ENCODE results near the gene MEAK7. TPM values are rescaled to one million over a fixed set of nuclear protein-coding genes. Genes with fewer than 3 reads are reported as not detected.
"Not testable (repeated sequence)": the region's sequence is repeated elsewhere in the genome, so short reads cannot be mapped to it uniquely, and the experiment has no call there.

The MEAK7 gene
- total and polyA plus RNA-seq, 2 donors = 4.4 to 7.3 TPM

DNA sequence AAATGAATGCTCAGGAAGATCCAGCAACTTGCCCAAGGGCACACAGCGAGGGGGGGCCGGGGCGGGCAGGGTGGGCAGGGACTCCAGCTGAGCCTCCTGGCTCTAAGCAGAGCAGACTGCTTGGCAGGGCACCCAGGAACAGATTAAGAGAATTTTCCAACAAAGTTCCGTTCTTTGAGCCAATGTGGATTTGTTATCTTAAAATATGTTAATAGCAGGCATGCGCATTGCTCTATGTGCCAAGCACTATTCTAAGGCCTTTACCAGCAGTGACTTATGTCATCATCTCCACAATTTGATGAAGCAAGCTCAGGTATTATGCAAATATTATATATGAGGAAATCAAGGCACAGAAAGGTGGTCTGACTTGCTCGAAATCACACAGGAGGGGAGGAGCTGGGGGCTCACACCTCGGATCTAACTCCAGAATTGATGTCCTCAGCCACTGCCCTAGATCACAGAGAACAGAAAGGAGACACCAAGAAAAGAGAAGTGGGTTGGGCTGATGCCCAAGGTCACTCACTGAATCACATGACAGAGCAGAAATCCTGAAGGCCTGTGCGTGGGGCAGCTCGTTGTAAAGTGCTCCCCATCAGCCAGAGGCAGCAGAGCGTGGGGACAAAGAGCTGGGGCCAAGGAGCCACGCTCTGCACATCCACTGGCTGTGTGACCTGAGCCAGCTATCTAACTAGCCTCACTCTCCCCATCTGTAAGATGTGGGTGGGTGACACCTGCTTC is 23.2 kb upstream of the MEAK7 start:
- 91% methylated on average over 11 of the region's 11 CpGs for WGBS
- no peaks in the 10 kb centered on the region for H3K27me3 ChIP-seq (ENCODE audit: control insufficient read depth in 2 of 2, insufficient read depth in 1 of 2, low read length in 1 of 2)
- H3K36me3 ChIP-seq (ENCODE audit: control insufficient read depth in 2 of 2, insufficient read depth in 2 of 2, low read length in 1 of 2) = no peaks in the 10 kb centered on the region
- H3K9me3 ChIP-seq (ENCODE audit: control insufficient read depth in 2 of 2, insufficient read depth in 1 of 2, low read length in 1 of 2) = peaks cover 0 to 8% of the 10 kb centered on the region in 2 donors
- peaks cover 0 to 33% of the 10 kb centered on the region in 2 donors for H3K4me1 ChIP-seq (ENCODE audit: control insufficient read depth in 2 of 2, insufficient read depth in 2 of 2, low read length in 2 of 2)
- no peak overlapping the region for H3K4me3 ChIP-seq (ENCODE audit: low read length in 2 of 2)
- no peak for DNase-seq (ENCODE audit: low read depth in 6 of 9, low spot score in 9 of 9)
- no peak overlapping the region for H3K27ac ChIP-seq (ENCODE audit: low read depth in 1 of 2, low read length in 1 of 2)

DNA sequence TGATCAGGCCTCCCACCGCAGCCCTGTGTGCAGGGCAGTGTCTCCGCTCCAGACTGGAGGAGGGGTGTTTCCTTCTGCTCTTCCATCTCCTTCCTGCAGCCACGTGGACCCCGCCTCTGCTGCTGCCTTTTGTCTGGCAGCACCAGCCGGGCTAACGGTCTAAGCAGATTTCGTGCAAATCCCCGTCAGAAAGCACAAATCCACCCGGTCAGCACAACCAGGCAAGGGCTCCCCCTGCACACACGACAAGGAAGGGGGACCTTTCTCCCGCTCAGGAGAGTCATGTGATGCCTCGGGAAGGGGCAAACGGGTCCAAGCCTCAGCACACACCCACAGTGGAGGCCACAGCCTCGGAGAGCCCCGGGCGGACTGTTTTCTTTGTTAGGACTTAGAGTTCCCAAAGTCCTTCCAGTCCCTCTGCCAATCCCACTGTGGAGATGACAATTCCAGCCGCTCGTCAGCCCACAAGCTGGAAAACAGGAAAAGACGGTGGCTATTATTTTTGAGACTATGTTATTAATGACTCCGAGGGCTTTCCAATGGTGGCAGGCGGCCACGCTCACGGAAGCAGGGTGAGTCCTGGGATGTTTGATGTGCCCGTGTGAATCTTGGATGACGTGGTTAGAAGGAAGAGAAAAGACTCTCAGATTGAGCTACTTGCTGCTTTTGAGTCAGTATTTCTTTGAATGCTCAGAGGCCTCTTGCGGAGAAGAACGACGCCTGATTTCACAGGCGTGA is 22.5 kb upstream of the MEAK7 start:
- Histone ChIP-seq H3K4me3 (ENCODE audit: low read length in 2 of 2) (no peak overlapping the region), H3K27me3 (ENCODE audit: control insufficient read depth in 2 of 2, insufficient read depth in 1 of 2, low read length in 1 of 2) (no peaks in the 10 kb centered on the region), H3K9me3 (ENCODE audit: control insufficient read depth in 2 of 2, insufficient read depth in 1 of 2, low read length in 1 of 2) (peaks cover 0 to 8% of the 10 kb centered on the region in 2 donors), H3K4me1 (ENCODE audit: control insufficient read depth in 2 of 2, insufficient read depth in 2 of 2, low read length in 2 of 2) (peaks cover 0 to 26% of the 10 kb centered on the region in 2 donors), H3K27ac (ENCODE audit: low read depth in 1 of 2, low read length in 1 of 2) (no peak overlapping the region), H3K36me3 (ENCODE audit: control insufficient read depth in 2 of 2, insufficient read depth in 2 of 2, low read length in 1 of 2) (no peaks in the 10 kb centered on the region)
- WGBS = 57% methylated on average over 29 of the region's 29 CpGs
- no peak for DNase-seq (ENCODE audit: low read depth in 6 of 9, low spot score in 9 of 9)

DNA sequence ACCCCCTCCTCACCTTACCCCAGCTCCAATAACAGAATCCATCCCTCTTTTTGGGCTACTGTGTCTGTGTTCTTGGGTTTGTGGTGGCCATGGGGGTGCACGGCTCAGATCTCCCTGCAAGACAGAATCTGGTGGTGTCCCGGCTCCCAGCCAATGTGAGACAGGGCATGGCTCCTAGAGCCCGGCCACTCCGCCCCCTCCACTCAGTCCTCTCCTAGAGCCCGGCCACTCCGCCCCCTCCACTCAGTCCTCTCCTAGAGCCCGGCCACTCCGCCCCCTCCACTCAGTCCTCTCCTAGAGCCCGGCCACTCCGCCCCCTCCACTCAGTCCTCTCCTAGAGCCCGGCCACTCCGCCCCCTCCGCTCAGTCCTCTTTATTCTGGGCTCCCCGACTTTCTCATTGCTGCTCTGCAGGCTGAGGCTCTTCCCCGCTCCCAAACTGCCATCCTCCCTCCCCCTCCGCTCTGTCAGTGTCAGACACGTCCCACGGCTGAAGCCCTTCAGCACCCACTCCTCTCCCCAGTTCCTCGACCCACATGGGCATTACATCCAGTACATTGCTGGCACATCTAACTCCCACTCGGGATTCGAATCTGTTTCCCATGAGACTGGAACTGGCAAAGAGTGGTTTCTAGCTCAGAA is 20.6 kb upstream of the MEAK7 start:
- H3K27me3 ChIP-seq (ENCODE audit: control insufficient read depth in 2 of 2, insufficient read depth in 1 of 2, low read length in 1 of 2); H3K4me3 ChIP-seq (ENCODE audit: low read length in 2 of 2); H3K36me3 ChIP-seq (ENCODE audit: control insufficient read depth in 2 of 2, insufficient read depth in 2 of 2, low read length in 1 of 2); H3K27ac ChIP-seq (ENCODE audit: low read depth in 1 of 2, low read length in 1 of 2); H3K9me3 ChIP-seq (ENCODE audit: control insufficient read depth in 2 of 2, insufficient read depth in 1 of 2, low read length in 1 of 2); DNase-seq (ENCODE audit: low read depth in 6 of 9, low spot score in 9 of 9): not testable (repeated sequence)
- 96% methylated on average over 19 of the region's 21 CpGs for WGBS
- H3K4me1 ChIP-seq (ENCODE audit: control insufficient read depth in 2 of 2, insufficient read depth in 2 of 2, low read length in 2 of 2) = peaks cover 0 to 33% of the 10 kb centered on the region in 2 donors

DNA sequence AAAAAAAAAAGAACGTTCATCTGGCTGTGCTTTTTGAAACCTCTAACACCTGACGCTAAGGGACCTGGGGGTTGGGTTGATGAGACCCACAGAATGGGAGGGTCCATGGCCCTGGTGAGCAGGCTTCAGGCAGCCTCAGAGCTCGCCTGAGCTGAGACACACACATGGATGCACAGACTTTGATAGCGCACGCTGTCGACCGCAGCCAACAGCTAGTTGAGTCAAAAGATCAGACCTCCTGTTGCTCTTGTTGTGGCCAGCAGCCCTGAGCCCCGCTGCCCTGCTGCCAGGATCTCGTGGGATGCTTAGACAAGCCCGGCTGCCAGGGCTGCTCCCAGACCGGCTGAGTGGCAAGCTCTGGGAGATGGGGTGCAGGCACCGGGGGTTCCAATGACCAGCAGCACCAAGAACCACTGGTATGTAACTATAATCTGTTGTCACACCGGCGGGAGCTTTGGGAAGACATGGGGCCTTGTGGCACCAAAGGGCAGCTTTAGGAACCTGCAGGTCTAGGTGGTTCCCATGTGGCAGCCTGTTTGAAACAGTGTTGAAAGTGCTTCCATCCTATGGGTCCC is 20.0 kb upstream of the MEAK7 start:
- no peaks in the 10 kb centered on the region for H3K36me3 ChIP-seq (ENCODE audit: control insufficient read depth in 2 of 2, insufficient read depth in 2 of 2, low read length in 1 of 2)
- peaks cover 0 to 39% of the 10 kb centered on the region in 2 donors for H3K4me1 ChIP-seq (ENCODE audit: control insufficient read depth in 2 of 2, insufficient read depth in 2 of 2, low read length in 2 of 2)
- 83% methylated on average over 14 of the region's 14 CpGs for WGBS
- DNase-seq (ENCODE audit: low read depth in 6 of 9, low spot score in 9 of 9) = no peak
- no peaks in the 10 kb centered on the region for H3K27me3 ChIP-seq (ENCODE audit: control insufficient read depth in 2 of 2, insufficient read depth in 1 of 2, low read length in 1 of 2)
- no peak overlapping the region for H3K4me3 ChIP-seq (ENCODE audit: low read length in 2 of 2)
- H3K27ac ChIP-seq (ENCODE audit: low read depth in 1 of 2, low read length in 1 of 2) = no peak overlapping the region
- no peaks in the 10 kb centered on the region for H3K9me3 ChIP-seq (ENCODE audit: control insufficient read depth in 2 of 2, insufficient read depth in 1 of 2, low read length in 1 of 2)

DNA sequence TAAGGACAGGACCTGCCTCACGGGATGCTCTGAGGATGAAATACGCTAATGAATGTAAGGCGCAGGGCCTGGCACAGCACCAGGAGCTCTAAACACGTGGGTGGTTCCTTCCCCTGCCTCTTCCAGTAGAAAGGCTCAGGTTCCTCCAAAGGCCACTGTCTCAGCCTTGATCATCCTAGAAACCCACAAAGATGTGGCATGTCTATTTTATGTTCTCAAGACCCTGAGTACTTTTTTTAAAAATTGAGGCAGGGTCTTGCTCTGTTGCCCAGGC is 17.0 kb upstream of the MEAK7 start:
- Histone ChIP-seq H3K36me3 (ENCODE audit: control insufficient read depth in 2 of 2, insufficient read depth in 2 of 2, low read length in 1 of 2) (no peaks in the 10 kb centered on the region), H3K4me3 (ENCODE audit: low read length in 2 of 2) (no peak overlapping the region), H3K27me3 (ENCODE audit: control insufficient read depth in 2 of 2, insufficient read depth in 1 of 2, low read length in 1 of 2) (no peaks in the 10 kb centered on the region), H3K9me3 (ENCODE audit: control insufficient read depth in 2 of 2, insufficient read depth in 1 of 2, low read length in 1 of 2) (no peaks in the 10 kb centered on the region), H3K27ac (ENCODE audit: low read depth in 1 of 2, low read length in 1 of 2) (no peak overlapping the region), H3K4me1 (ENCODE audit: control insufficient read depth in 2 of 2, insufficient read depth in 2 of 2, low read length in 2 of 2) (peaks cover 0 to 50% of the 10 kb centered on the region in 2 donors)
- DNase-seq (ENCODE audit: low read depth in 6 of 9, low spot score in 9 of 9) = no peak
- WGBS = 88% methylated on average over 4 of the region's 4 CpGs

DNA sequence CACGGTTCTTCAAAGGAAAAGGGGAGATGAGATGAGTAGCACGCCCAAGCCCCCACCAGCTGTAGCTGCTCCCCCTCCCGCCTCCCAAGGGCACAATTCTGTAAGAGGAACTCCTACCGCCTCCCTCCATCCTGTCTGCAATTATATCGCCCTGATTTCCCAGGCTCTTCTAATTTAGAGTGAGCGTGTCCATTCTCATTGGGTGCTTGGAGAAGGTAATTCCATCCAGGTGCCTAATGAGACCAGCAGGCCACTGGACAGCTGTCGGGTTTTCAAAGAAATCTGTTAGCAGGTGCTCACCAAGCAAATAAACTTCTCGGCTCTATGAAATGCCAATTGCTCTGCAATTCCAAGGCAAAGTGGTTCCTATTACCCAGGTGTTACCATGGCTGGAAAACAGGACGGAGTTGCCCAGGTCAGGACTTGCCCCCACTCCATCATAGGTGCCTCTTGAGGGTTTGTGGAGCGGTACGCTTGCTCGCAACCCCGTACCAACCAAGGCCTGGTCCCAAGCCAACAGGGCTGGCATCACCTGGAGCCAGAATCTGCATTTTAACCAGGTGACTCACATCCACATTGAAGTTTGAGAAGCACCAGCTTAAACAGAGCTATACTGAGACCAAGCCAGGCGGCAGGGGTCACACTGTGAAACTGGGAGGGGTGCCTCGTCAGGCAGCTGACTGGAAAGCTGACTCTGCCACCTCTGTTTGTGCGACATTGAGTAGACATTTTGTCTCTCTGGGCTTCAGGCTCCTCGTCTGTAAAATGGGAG is 16.5 kb upstream of the MEAK7 start:
- Histone ChIP-seq H3K4me1 (ENCODE audit: control insufficient read depth in 2 of 2, insufficient read depth in 2 of 2, low read length in 2 of 2) (peaks cover 0 to 50% of the 10 kb centered on the region in 2 donors), H3K4me3 (ENCODE audit: low read length in 2 of 2) (no peak overlapping the region), H3K9me3 (ENCODE audit: control insufficient read depth in 2 of 2, insufficient read depth in 1 of 2, low read length in 1 of 2) (no peaks in the 10 kb centered on the region), H3K27me3 (ENCODE audit: control insufficient read depth in 2 of 2, insufficient read depth in 1 of 2, low read length in 1 of 2) (no peaks in the 10 kb centered on the region), H3K27ac (ENCODE audit: low read depth in 1 of 2, low read length in 1 of 2) (peak overlapping the region in 1 of 2 donors; percentile 4), H3K36me3 (ENCODE audit: control insufficient read depth in 2 of 2, insufficient read depth in 2 of 2, low read length in 1 of 2) (no peaks in the 10 kb centered on the region)
- DNase-seq (ENCODE audit: low read depth in 6 of 9, low spot score in 9 of 9) = no peak
- 70% methylated on average over 17 of the region's 17 CpGs for WGBS

DNA sequence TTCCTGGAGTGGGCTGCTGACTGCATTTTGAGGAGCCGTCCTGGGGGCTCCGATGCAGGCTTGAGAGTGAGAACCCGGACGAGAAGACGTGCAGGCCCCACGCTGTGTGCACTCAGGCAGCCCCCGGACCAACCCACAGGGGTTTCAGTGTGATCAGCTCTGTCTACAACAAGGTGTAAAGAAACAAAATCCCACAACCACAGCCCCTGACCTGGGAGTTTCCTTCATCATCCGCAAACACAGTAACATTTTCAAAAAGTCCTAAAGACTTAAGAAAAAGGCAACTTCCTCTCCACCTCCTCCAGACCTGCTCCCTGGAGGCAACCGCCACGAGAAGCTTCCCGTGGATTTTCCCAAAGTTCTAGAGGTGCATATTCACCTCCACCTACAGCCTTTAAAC is 15.4 kb upstream of the MEAK7 start:
- peaks cover 4 to 59% of the 10 kb centered on the region in 2 donors for H3K4me1 ChIP-seq (ENCODE audit: control insufficient read depth in 2 of 2, insufficient read depth in 2 of 2, low read length in 2 of 2)
- no peak for DNase-seq (ENCODE audit: low read depth in 6 of 9, low spot score in 9 of 9)
- 90% methylated on average over 11 of the region's 11 CpGs for WGBS

DNA sequence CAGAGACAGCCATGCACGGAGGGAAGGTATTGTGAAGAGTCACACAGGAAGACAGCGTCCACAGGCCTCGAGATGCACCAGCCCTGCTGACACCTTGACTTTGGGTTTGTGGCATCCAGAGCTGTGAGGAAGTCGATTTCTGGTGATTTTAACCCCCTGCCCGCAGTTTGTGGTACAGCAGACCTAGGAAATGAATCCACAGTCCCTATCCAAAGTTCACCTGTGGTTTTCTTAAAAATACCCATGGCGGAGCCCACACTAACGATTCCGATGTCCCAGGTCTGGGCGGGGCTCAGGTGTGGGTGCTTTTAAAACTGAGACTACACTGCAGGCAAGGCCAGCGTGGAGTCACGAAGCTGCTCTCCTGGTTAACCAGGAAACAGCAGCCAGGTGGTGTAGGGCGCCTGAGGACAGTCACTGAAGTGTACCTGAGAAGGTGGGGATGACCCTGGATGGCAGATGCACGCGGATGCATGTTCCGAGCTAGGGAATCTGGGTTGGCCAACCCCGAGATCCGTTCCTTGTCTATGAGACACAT is 14.4 kb upstream of the MEAK7 start:
- Histone ChIP-seq H3K36me3 (ENCODE audit: control insufficient read depth in 2 of 2, insufficient read depth in 2 of 2, low read length in 1 of 2) (no peaks in the 10 kb centered on the region), H3K4me3 (ENCODE audit: low read length in 2 of 2) (no peak overlapping the region), H3K9me3 (ENCODE audit: control insufficient read depth in 2 of 2, insufficient read depth in 1 of 2, low read length in 1 of 2) (no peaks in the 10 kb centered on the region), H3K27me3 (ENCODE audit: control insufficient read depth in 2 of 2, insufficient read depth in 1 of 2, low read length in 1 of 2) (no peaks in the 10 kb centered on the region), H3K27ac (ENCODE audit: low read depth in 1 of 2, low read length in 1 of 2) (peak overlapping the region; percentile 62 to 82), H3K4me1 (ENCODE audit: control insufficient read depth in 2 of 2, insufficient read depth in 2 of 2, low read length in 2 of 2) (peaks cover 10 to 65% of the 10 kb centered on the region in 2 donors)
- 47% methylated on average over 17 of the region's 17 CpGs for WGBS
- DNase-seq (ENCODE audit: low read depth in 6 of 9, low spot score in 9 of 9) = peak in 4 of 9 donors; percentile 34 to 80 (median 40)

More for the DNA sequence above, 15.4 kb upstream of the MEAK7 start:
- Histone ChIP-seq H3K36me3 (ENCODE audit: control insufficient read depth in 2 of 2, insufficient read depth in 2 of 2, low read length in 1 of 2) (no peaks in the 10 kb centered on the region), H3K27me3 (ENCODE audit: control insufficient read depth in 2 of 2, insufficient read depth in 1 of 2, low read length in 1 of 2) (no peaks in the 10 kb centered on the region), H3K27ac (ENCODE audit: low read depth in 1 of 2, low read length in 1 of 2) (peak overlapping the region; percentile 1 to 26), H3K9me3 (ENCODE audit: control insufficient read depth in 2 of 2, insufficient read depth in 1 of 2, low read length in 1 of 2) (no peaks in the 10 kb centered on the region), H3K4me3 (ENCODE audit: low read length in 2 of 2) (no peak overlapping the region)
